ENCODE results near the gene MT1E. TPM values are rescaled to one million over a fixed set of nuclear protein-coding genes. Genes with fewer than 3 reads are reported as not detected.

Gene MT1E
- 64.6 and 115 TPM in 2 replicates for total RNA-seq

DNA sequence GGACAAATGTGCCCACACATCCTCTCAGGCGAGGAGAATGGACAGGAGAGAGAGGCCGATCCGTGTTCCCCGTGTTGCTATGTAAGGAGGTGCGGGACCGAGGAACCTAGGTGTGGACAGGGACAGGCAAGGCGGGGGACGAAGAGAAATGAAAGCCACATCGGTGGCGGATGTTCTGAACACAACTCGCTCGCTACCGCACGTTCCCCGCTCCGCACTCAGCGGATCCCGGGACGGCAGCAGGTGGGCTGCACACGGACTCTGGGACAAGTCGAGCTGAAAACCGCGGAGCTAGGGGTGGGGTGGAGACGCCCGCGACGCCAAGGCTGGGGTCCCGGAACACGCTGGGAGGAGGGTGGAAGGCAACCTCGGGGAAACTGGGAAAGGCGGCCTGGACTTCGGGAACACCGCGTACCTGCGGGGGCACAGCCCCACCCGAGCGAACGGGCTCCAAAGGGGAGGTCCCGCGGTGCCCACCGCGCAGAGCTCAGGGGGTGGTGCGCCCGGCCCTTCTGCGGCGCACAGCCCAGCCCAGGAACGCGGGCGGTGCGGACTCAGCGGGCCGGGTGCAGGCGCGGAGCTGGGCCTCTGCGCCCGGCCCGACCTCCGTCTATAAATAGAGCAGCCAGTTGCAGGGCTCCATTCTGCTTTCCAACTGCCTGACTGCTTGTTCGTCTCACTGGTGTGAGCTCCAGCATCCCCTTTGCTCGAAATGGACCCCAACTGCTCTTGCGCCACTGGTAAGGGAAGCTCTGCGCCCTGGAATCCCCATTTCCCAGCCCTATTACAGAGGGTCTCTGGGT lies at the start of gene MT1E:
Gene MT1E, plus strand, starts transcription at position 642 of the 803 bp plus-strand sequence. Its CDS starts 71 bp downstream, at position 713.

DNA sequence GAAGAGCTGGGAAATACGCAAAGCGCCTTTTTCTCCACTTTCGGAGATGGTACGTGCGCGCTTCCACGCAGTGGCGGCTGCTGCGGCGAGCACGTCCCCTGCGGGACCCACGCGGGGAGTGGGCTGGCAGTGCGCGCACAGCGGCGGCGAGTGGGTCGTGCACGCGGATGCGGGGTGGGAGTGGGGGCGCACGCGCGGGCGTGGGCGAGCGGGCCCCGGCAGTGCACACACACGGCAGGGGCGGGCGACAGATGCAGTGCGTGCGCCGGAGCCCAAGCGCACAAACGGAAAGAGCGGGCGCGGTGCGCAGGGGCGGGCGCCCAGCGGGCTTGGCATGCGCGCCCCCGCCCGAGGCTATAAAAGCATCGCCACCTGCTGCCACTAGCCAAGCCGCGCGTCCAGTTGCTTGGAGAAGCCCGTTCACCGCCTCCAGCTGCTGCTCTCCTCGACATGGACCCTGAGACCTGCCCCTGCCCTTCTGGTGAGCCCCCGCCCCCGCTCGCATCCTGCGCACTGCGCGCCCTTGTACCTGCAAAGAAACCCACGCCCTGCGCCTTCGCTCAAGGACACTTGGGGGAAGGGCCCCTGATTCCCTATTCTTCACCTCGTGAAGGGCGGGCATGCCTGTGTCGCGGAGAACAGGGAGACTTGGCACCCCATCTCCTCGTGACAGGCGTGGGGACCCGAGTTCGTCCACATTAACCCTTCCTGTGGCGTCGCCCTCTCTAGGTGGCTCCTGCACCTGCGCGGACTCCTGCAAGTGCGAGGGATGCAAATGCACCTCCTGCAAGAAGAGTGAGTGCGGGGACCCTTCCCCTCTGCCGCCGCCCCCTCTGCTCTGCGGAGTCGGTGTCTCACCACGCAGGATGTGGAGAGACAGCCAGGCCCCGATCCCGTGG lies 36.2 kb upstream of the MT1E start, which contains the start of gene MT3:
Gene MT3, plus strand, starts transcription at position 388 of the 899 bp plus-strand sequence. Its CDS starts 63 bp downstream, at position 451.

DNA sequence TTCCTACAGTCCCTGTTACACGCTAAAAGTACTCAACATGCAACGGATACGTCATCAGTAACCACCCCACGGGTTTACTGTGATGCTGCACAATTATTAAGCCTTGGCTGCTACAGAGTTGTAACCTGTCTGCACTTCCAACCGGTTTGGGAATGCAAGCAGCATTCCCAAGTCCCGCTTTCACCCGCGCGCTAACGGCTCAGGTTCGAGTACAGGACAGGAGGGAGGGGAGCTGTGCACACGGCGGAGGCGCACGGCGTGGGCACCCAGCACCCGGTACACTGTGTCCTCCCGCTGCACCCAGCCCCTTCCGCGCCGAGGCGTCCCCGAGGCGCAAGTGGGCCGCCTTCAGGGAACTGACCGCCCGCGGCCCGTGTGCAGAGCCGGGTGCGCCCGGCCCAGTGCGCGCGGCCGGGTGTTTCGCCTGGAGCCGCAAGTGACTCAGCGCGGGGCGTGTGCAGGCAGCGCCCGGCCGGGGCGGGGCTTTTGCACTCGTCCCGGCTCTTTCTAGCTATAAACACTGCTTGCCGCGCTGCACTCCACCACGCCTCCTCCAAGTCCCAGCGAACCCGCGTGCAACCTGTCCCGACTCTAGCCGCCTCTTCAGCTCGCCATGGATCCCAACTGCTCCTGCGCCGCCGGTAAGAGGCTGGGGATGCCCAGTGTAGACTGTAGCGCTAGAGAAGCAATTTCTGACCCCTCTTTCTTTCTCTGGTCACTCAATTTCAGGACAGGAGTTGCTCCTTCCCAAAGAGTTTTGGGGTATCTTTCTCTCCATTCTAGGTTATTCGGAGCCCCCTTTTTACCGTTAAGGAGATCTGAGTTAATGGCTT lies 17.3 kb upstream of the MT1E start, which contains the start of gene MT2A:
Gene MT2A, plus strand, starts transcription at position 542 of the 833 bp plus-strand sequence. Its CDS starts 72 bp downstream, at position 614.

DNA sequence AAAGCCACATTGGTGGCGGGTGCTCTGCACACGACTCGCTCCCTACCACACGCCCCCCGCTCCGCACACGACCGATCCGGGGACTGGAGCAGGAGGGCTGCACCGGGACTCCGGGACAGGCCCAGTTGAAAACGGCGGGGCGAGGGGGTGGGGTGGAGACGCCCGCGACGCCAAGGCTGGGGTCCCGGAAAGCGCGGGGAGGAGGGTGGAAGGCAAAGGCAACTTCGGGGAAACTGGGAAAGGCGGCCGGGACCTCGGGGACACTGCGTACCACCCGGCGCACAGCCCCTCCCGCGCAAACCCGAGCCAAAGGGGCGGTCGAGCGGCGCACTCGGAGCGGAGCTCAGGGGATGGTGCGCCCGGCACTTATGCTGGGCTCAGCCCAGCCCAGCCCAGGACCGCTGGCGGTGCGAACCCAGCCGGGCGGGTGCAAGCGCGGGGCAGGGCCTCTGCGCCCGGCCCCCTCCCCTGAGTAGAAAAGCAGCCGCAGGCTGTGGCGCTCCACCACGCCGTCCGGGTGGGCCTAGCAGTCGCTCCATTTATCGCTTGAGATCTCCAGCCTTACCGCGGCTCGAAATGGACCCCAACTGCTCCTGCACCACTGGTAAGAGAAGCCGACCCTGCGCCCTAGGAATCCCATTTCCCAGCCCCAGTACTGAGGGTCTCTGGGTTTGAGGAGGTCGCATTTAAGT lies 6.7 kb downstream of the MT1E start, which contains the start of gene MT1M:
Gene MT1M, plus strand, starts transcription at position 504 of the 692 bp plus-strand sequence. Its CDS starts 73 bp downstream, at position 577.

DNA sequence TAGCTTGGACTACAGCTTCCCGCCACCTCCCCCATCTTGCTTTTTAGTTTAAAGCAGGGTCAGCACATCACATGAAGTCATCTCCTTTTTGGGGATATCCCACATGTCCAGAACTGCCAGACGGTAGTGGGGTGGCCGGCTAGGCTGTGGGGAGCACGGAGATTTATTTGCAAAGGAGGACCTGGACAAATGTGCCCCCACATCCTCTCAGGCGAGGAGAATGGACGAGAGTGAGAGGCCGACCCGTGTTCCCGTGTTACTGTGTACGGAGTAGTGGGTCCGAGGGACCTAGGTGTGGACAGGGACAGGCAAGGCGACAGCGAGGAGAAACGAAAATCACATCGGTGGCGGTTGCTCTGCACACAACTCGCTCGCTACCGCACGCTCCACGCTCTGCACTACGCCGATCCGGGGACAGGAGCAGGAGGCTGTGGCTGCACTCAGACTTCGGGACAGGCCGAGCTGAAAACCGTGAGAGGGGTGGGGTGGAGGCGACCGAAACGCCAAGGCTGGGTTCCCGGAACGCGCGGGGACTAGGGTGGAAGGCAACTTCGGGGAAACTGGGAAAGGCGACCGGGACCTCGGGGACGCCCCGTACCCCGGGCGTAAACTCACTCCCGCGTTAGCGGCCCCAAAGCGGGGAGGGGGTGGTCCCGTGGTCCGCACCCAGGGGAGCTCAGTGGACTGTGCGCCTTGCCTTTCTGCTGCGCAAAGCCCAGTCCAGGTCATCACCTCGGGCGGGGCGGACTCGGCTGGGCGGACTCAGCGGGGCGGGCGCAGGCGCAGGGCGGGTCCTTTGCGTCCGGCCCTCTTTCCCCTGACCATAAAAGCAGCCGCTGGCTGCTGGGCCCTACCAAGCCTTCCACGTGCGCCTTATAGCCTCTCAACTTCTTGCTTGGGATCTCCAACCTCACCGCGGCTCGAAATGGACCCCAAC lies 12.5 kb downstream of the MT1E start, which contains the start of gene MT1A:
Gene MT1A, plus strand, starts transcription at position 853 of the 937 bp plus-strand sequence. Its CDS starts 73 bp downstream, at position 926.

DNA sequence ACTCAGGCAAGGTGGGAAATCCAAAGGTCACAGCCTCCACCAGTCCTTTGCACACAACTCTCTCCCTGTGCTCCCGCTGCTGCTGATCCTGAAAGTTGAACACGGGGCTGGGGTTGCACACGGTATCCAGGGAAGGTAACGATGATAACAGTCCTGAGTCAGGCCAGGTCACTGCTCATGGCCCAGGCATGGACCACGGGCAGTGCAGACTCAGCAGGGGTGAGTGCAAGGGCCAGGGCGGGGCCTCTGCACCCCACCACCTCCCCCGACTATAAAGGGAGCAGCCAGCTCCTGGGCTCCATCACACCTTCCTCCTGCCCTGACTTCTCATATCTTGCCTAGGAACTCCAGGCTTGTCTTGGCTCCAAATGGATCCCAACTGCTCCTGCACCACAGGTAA lies 26.0 kb downstream of the MT1E start, which contains the start of gene MT1B:
Gene MT1B, plus strand, starts transcription at position 301 of the 400 bp plus-strand sequence. Its CDS starts 68 bp downstream, at position 369.

DNA sequence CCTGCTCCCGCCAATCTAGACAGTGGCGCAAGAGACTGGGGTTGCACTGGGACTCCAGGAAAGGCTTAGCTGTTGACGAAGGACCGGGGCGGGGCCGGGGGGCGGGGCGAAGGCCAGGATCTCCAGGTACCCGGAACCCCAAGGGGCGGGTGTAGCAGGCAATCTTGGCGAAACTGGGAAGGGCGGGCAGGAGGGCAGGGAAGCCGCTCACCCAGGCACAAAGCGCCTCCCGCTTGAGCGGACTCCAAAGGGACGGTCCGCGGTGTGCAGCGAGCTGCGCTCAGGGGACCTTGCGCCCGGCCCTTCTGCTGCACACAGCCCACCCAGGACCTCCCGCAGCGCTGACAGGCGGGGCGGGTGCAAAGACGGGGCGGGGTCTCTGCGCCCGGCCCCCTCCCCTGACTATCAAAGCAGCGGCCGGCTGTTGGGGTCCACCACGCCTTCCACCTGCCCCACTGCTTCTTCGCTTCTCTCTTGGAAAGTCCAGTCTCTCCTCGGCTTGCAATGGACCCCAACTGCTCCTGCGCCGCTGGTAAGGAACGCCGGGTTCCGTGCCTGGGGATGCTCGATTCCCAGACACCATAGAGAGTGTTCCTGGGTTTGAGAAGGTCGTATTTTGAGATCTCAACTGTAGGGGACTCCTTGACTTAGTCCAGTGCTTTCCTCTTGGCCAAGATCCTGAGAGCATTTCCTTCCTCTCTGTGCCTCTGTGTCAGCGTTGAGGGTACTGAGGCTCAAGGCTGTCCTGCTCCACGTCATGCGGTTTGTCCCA lies 32.2 kb downstream of the MT1E start, which contains the start of gene MT1F:
Gene MT1F, plus strand, starts transcription at position 405 of the 772 bp plus-strand sequence. Its CDS starts 100 bp downstream, at position 505.

DNA sequence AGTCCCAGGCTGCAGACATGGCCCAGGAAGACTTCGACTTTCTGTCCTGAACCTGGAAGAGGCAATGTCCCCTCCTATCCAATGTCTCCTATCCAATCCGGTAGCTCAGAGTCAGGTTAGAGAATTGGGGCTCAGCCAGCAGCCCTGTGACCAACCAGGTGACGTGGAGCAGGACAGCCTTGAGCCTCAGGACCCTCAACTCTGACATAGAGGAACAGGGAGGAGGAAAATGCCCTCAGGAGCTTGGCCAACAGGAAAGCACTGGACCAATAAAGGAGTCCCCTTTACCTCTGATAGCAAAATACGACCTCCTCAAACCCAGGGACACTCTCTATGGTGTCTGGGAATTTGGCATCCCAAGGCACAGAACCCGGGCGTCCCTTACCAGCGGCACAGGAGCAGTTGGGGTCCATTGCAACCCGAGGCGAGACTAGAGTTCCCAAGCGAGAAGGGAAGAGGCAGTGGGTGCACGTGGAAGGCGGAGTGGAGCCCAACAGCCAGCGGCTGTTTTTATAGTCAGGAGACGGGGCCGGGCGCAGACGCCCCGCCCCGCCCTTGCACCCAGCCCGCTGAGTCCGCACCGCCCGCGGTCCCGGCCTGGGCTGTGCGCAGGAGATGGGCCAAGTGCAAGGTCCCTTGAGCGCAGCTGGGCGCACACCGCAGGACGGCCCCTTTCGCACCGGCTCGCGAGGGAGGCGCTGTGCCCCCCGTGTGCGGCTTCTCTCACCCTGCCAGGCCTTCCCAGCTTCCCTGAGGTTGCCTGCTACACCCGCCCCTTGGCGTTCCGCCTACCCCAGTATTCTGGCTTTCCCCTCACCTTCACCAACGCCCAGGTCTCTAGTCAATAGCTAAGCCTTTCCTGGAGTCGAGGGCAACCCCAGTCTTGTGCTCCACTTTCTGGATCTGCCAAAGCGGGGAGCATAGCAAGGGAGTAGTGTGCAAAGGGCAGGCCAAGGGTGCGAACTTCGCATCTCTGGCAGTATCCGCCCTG lies 42.3 kb downstream of the MT1E start, which contains the start of gene MT1G:
Gene MT1G, minus strand, starts transcription at position 485 of the 991 bp plus-strand sequence. Its CDS starts 72 bp downstream, at position 413.

DNA sequence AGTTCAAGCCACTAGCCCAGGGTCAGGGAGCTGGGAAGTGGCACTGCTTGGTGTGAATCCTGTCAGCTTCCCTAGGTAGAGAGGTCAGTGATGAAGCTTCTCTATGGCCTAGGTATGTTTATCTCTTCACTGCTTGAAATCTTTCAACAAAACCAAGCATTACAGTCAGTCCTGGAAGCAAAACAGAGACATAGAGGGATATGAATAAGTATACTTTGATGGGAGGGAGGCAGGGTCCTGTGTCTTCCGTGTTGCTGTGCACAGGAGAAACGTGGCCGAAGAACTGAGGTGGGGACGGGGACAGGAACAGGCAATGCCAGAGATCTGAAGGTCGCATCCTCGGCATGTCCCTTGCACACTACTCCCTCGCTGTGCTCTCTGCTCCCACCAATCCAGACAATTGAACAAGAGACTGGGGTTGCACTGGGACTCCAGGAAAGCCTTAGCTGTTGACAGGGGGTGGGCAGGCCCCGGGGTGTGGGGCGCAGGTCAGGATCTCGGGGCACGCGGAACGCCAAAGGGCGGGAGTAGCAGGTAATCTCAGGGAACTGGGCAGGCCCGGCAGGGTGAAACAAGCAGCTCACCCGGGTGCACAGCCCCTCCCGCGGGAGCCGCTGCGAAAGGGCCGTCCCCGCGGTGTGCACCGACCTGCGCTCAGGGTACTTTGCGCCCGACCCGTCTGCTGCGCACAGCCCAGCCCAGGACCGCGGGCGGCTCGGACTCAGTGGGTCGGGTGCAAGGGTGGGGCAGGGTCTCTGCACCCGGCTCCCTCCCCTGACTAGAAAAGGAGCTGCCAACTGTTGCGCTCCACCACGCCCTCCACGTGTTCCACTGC lies 43.6 kb downstream of the MT1E start, which contains the start of gene MT1H:
Gene MT1H, plus strand, starts transcription at position 810 of the 835 bp plus-strand sequence. CDS start 71 bp downstream, outside the sequence.

Other genes with a start within 250 kb of the MT1E start
- gene AMFR, start 200.2 kb upstream of the MT1E start, total RNA-seq, result 210 and 356 TPM in 2 replicates
- 53.3 and 73.9 TPM in 2 replicates for gene NUDT21, start 174.4 kb upstream of the MT1E start, total RNA-seq
- 62.7 and 120 TPM in 2 replicates for gene OGFOD1, start 174.2 kb upstream of the MT1E start, total RNA-seq
- 26.4 and 34.7 TPM in 2 replicates for gene BBS2, start 105.8 kb upstream of the MT1E start, total RNA-seq
- not detected in 2 replicates for gene MT4, start 60.7 kb upstream of the MT1E start, total RNA-seq
- not detected in 2 replicates for gene MT3, start 36.3 kb upstream of the MT1E start, total RNA-seq
- gene MT2A, start 17.2 kb upstream of the MT1E start, total RNA-seq, result 41.6 and 86.4 TPM in 2 replicates
- 2.5 and 4.2 TPM in 2 replicates for gene MT1M, start 6.9 kb downstream of the MT1E start, total RNA-seq
- gene MT1A, start 12.9 kb downstream of the MT1E start, total RNA-seq, result 0.65 and 0.69 TPM in 2 replicates
- gene MT1B, start 26.1 kb downstream of the MT1E start, total RNA-seq, result not detected in 2 replicates
- gene MT1F, start 32.2 kb downstream of the MT1E start, total RNA-seq, result 0.69 and 1.5 TPM in 2 replicates
- gene MT1G, start 42.3 kb downstream of the MT1E start, total RNA-seq, result not detected in 2 replicates
- not detected in 2 replicates for gene MT1H, start 44.0 kb downstream of the MT1E start, total RNA-seq
- 7.9 and 13.8 TPM in 2 replicates for gene MT1X, start 56.7 kb downstream of the MT1E start, total RNA-seq
- 67.8 and 83.1 TPM in 2 replicates for gene NUP93, start 104.3 kb downstream of the MT1E start, total RNA-seq
- gene SLC12A3, start 239.4 kb downstream of the MT1E start, total RNA-seq, result not detected in 2 replicates